Smooth muscle cell (in vitro differentiated cells): ENCODE results near the gene PSAPL1. TPM values are rescaled to one million over a fixed set of nuclear protein-coding genes. Genes with fewer than 3 reads are reported as not detected.

ENCODE experiments used
- DNase-seq: peaks from one replicate; lab custom pipeline; 2025; ENCODE audit not compliant: unreplicated experiment; lab: John Stamatoyannopoulos, UW
- H2AFZ ChIP-seq: fragments of 200-600 bp; sonication (generic); 2 replicates; pipeline ENCODE4 v1.6.0; 2016; ENCODE audit warnings: antibody characterized with exemption, low read depth, mild to moderate bottlenecking
- H3F3A ChIP-seq: fragments of 200-600 bp; sonication (generic); 2 replicates; pipeline ENCODE4 v1.6.0; 2017; ENCODE audit warnings: antibody characterized with exemption, low read depth
- H3K27ac ChIP-seq: fragments of 200-600 bp; sonication (generic); 2 replicates; pipeline ENCODE4 v1.5.1; 2016; ENCODE audit warnings: low read depth, mild to moderate bottlenecking
- H3K27me3 ChIP-seq: fragments of 200-600 bp; sonication (generic); 2 replicates; pipeline ENCODE4 v1.6.1; 2016; ENCODE audit warnings: low read depth, mild to moderate bottlenecking
- H3K36me3 ChIP-seq: fragments of 200-600 bp; sonication (generic); 2 replicates; pipeline ENCODE4 v1.5.1; 2016; ENCODE audit warnings: low read depth
- H3K4me1 ChIP-seq: fragments of 200-600 bp; sonication (generic); 2 replicates; pipeline ENCODE4 v1.5.1; 2016; ENCODE audit warnings: low read depth
- H3K4me2 ChIP-seq: fragments of 200-600 bp; sonication (generic); 2 replicates; pipeline ENCODE4 v1.6.0; 2016; ENCODE audit warnings: mild to moderate bottlenecking
- H3K4me3 ChIP-seq: fragments of 200-600 bp; sonication (generic); 2 replicates; pipeline ENCODE4 v1.5.1; 2016; ENCODE audit warnings: mild to moderate bottlenecking
- H3K79me2 ChIP-seq: fragments of 200-600 bp; sonication (generic); 2 replicates; pipeline ENCODE4 v1.6.0; 2016; ENCODE audit warnings: low read depth, mild to moderate bottlenecking
- H3K9ac ChIP-seq: fragments of 200-600 bp; sonication (generic); 2 replicates; pipeline ENCODE4 v1.6.0; 2016; ENCODE audit warnings: low read depth
- H3K9me3 ChIP-seq: fragments of 200-600 bp; sonication (generic); replicated peaks from 2 replicates; pipeline ENCODE4 v1.5.1; 2016; ENCODE audit warnings: low read depth
- H4K20me1 ChIP-seq: fragments of 200-600 bp; sonication (generic); 2 replicates; pipeline ENCODE4 v1.6.0; 2016; ENCODE audit warnings: low read depth
- CTCF ChIP-seq: fragments of 200-600 bp; sonication (generic); IDR thresholded peaks from 2 replicates; pipeline ENCODE4 v1.5.1; 2017; ENCODE audit warnings: borderline replicate concordance, mild to moderate bottlenecking, antibody characterized with exemption; ENCODE audit not compliant: insufficient read depth, poor library complexity, severe bottlenecking
- WGBS: methylation state at CpG from one replicate; pipeline ENCODE4 v1.1.7; 2016; ENCODE audit warnings: low lambda C conversion rate; 5-methylcytosine and 5-hydroxymethylcytosine counted together
- polyA plus RNA-seq: library from polyadenylated mRNA; unstranded; fragments of >200 nt; fragmentation: Nextera tagmentation; extraction: Ambion mirVana; gene quantifications from 2 replicates; pipeline ENCODE4 v1.2.1, GENCODE V29; 2016
- total RNA-seq: library from RNA; depleted of rRNA; stranded (reverse); fragments of >200 nt; gene quantifications from 2 replicates; pipeline ENCODE4 v1.2.3, GENCODE V29; 2014

PSAPL1 gene
- total and polyA plus RNA-seq, 2 experiments from 2014 or later = not detected

- H3K9ac ChIP-seq = no peak overlapping the region
- no peaks in the 10 kb centered on the region for H3K36me3 ChIP-seq
- no peaks in the 10 kb centered on the region for H3K27me3 ChIP-seq
- no peak overlapping the region for H3K4me3 ChIP-seq
- 86% methylated on average over 16 of the region's 16 CpGs for WGBS
- TF ChIP-seq CTCF = no peak
- no peaks in the 10 kb centered on the region for H3F3A ChIP-seq
- H3K4me2 ChIP-seq = no peak overlapping the region
- H3K4me1 ChIP-seq = peaks cover 30% of the 10 kb centered on the region
- no peak overlapping the region for H3K27ac ChIP-seq
- H3K9me3 ChIP-seq = no peaks in the 10 kb centered on the region
- DNase-seq = no peak
- no peaks in the 10 kb centered on the region for H3K79me2 ChIP-seq
- no peaks in the 10 kb centered on the region for H4K20me1 ChIP-seq
- no peak overlapping the region for H2AFZ ChIP-seq
Observed at GRCh38 chr4:7399440-7400234, 35.1 kb downstream of the PSAPL1 start.

DNA sequence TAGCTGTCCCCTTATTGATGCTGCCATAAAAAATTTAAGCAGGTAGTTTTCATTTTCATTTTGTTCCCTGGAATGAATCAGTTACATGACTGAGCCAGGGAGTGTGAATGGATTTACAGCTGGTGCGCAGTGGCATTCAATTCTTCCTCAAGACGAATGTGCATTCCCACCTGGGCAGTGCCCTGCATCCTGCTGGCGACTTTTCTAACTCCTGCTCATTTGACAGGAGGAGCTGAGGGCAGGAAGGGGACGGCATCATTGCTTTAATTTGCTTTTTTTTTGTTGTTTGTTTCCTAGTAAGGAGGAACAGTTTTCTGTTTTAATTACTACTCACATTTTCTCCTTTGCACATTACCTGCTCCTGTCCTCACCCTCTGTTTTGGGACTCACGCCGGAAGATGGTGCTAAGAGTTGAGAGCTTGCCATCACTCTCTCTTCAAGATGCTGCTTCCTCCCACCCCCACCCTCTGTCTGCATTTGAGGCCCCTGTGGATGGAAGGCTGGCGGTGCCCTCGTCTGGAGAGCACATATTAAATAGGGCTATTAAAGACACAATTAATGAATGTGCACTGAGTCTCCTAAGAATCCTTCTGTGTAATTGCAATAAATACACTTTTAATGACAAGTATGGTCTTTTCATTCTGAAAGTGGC, 35.8 kb downstream of the PSAPL1 start:
- Histone ChIP-seq H3F3A (no peaks in the 10 kb centered on the region), H3K4me2 (no peak overlapping the region), H3K36me3 (no peaks in the 10 kb centered on the region), H3K27ac (no peak overlapping the region), H3K27me3 (no peaks in the 10 kb centered on the region), H2AFZ (no peak overlapping the region), H3K9me3 (no peaks in the 10 kb centered on the region), H4K20me1 (no peaks in the 10 kb centered on the region), H3K9ac (no peak overlapping the region), H3K79me2 (no peaks in the 10 kb centered on the region), H3K4me1 (peaks cover 30% of the 10 kb centered on the region), H3K4me3 (no peak overlapping the region)
- DNase-seq = no peak
- WGBS = 83% methylated on average over 8 of the region's 8 CpGs
- no peak for TF ChIP-seq CTCF

GRCh38 chr4:7398104-7398423, 36.7 kb downstream of the PSAPL1 start:
- no peak for DNase-seq
- Histone ChIP-seq H3K36me3 (no peaks in the 10 kb centered on the region), H3K9me3 (no peaks in the 10 kb centered on the region), H3K9ac (no peak overlapping the region), H3K4me2 (peak overlapping the region; percentile 44), H3F3A (no peaks in the 10 kb centered on the region), H3K27me3 (no peaks in the 10 kb centered on the region), H3K4me3 (no peak overlapping the region), H3K79me2 (no peaks in the 10 kb centered on the region), H3K4me1 (peaks cover 35% of the 10 kb centered on the region), H4K20me1 (no peaks in the 10 kb centered on the region), H3K27ac (no peak overlapping the region), H2AFZ (no peak overlapping the region)
- TF ChIP-seq CTCF = no peak
- WGBS = 40% methylated on average over 6 of the region's 6 CpGs
